Peyer's patch (tissue), 4 donors: ENCODE results near the gene MYL6B. TPM values are rescaled to one million over a fixed set of nuclear protein-coding genes. Genes with fewer than 3 reads are reported as not detected.
"Not testable (repeated sequence)": the region's sequence is repeated elsewhere in the genome, so short reads cannot be mapped to it uniquely, and the experiment has no call there.

ENCODE experiments used
- DNase-seq, 3 donors: peaks; one replicate each; pipeline ENCODE4 v3.0.0-alpha.2; 2017 to 2019
- H3K27ac ChIP-seq, 4 donors: fragments of 200-600 bp; sonication (generic); one replicate each; pipeline ENCODE4 v1.5.1; 2016 to 2019
- H3K27me3 ChIP-seq, 2 donors: fragments of 200-600 bp; sonication (generic); one replicate each; pipeline ENCODE4 v1.5.1; 2019
- H3K36me3 ChIP-seq, 3 donors: fragments of 200-600 bp; sonication (generic); one replicate each; pipeline ENCODE4 v1.5.1; 2016 to 2019
- H3K4me1 ChIP-seq, 4 donors: fragments of 200-600 bp; sonication (generic); one replicate each; pipeline ENCODE4 v1.5.1; 2016 to 2019
- H3K4me3 ChIP-seq, 4 donors: fragments of 200-600 bp; sonication (generic); 1 replicate in 3 of 4; 2 replicates in 1 of 4; pipeline ENCODE4 v1.5.1; 2016 to 2019; ENCODE audit warnings: mild to moderate bottlenecking in 1 of 4
- H3K9me3 ChIP-seq, 4 donors: fragments of 200-600 bp; sonication (generic); one replicate each; pipeline ENCODE4 v1.5.1; 2016 to 2019; ENCODE audit warnings: mild to moderate bottlenecking in 1 of 4
- POLR2A ChIP-seq, 2 donors: fragments of 450-650 bp; IDR thresholded peaks; one replicate each; pipeline ENCODE4 v1.5.1; 2017; ENCODE audit warnings: antibody characterized with exemption in 2 of 2, mild to moderate bottlenecking in 2 of 2, moderate library complexity in 2 of 2
- total RNA-seq, 4 donors: library from RNA; depleted of rRNA; stranded (reverse); fragments of >200 nt; gene quantifications; one replicate each; pipeline ENCODE4 v1.1.0, GENCODE V29; 2016
- TF ChIP-seq, protein P1 (sequence below), 6 experiments: fragments of 450-650 bp in 4 of 6; fragments of 200-600 bp in 2 of 6; sonication (generic) in 1 of 6; IDR thresholded peaks; one replicate each; pipeline ENCODE4 v1.5.1; 2017 to 2019; ENCODE audit warnings: antibody characterized with exemption in 6 of 6, mild to moderate bottlenecking in 3 of 6, moderate library complexity in 1 of 6

The MYL6B gene
- total RNA-seq, 4 donors from 2014 or later, result 16.0 to 46.2 (median 21.3) TPM

DNA sequence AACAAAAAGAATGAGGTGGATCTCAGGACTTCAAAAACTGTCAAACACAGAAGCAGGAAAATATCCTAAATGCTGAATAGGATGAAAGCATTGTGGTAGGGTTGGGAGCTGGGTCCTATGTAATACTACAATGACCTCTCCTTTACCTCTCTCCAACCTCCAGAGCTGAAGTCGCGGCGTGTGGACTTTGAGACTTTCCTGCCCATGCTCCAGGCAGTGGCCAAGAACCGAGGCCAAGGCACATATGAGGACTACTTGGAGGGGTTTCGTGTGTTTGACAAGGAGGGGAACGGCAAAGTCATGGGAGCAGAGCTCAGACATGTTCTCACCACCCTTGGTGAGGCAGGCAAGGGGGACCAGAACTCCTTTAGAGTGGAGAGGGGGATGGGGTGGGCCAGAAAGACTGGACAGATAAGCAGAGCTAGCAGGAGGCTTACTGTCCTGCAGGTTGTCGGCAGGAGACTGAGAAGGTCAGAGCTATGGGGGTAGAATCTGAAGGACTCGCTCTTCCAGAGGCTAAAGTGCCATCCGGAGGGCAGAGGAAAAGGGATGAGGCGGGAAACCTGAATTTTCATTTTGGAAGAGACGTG lies 3.0 kb downstream of the MYL6B start:
- Histone ChIP-seq H3K9me3 (no peaks in the 10 kb centered on the region), H3K27ac (no peak overlapping the region), H3K4me3 (no peak overlapping the region), H3K27me3 (no peaks in the 10 kb centered on the region), H3K4me1 (peaks cover 0 to 35% (median 18%) of the 10 kb centered on the region in 4 donors), H3K36me3 (peaks cover 0 to 10% (median 0%) of the 10 kb centered on the region in 3 donors)
- TF ChIP-seq POLR2A (IDR thresholded peaks at IDR 0.05), result no peak
- TF ChIP-seq, protein P1, sequence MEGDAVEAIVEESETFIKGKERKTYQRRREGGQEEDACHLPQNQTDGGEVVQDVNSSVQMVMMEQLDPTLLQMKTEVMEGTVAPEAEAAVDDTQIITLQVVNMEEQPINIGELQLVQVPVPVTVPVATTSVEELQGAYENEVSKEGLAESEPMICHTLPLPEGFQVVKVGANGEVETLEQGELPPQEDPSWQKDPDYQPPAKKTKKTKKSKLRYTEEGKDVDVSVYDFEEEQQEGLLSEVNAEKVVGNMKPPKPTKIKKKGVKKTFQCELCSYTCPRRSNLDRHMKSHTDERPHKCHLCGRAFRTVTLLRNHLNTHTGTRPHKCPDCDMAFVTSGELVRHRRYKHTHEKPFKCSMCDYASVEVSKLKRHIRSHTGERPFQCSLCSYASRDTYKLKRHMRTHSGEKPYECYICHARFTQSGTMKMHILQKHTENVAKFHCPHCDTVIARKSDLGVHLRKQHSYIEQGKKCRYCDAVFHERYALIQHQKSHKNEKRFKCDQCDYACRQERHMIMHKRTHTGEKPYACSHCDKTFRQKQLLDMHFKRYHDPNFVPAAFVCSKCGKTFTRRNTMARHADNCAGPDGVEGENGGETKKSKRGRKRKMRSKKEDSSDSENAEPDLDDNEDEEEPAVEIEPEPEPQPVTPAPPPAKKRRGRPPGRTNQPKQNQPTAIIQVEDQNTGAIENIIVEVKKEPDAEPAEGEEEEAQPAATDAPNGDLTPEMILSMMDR (IDR thresholded peaks at IDR 0.05), result no peak
- peak in 1 of 3 donors; percentile 59 for DNase-seq

- not testable (repeated sequence) for DNase-seq, H3K9me3 ChIP-seq, H3K27me3 ChIP-seq
- Histone ChIP-seq H3K27ac (peak overlapping the region; percentile 91 to 100 (median 97)), H3K4me3 (peak overlapping the region; percentile 62 to 96 (median 80)), H3K36me3 (peaks cover 0 to 22% (median 0%) of the 10 kb centered on the region in 3 donors), H3K4me1 (peaks cover 4 to 43% (median 24%) of the 10 kb centered on the region in 4 donors)
Observed at GRCh38 chr12:56156464-56157200, 4.2 kb downstream of the MYL6B start.

DNA sequence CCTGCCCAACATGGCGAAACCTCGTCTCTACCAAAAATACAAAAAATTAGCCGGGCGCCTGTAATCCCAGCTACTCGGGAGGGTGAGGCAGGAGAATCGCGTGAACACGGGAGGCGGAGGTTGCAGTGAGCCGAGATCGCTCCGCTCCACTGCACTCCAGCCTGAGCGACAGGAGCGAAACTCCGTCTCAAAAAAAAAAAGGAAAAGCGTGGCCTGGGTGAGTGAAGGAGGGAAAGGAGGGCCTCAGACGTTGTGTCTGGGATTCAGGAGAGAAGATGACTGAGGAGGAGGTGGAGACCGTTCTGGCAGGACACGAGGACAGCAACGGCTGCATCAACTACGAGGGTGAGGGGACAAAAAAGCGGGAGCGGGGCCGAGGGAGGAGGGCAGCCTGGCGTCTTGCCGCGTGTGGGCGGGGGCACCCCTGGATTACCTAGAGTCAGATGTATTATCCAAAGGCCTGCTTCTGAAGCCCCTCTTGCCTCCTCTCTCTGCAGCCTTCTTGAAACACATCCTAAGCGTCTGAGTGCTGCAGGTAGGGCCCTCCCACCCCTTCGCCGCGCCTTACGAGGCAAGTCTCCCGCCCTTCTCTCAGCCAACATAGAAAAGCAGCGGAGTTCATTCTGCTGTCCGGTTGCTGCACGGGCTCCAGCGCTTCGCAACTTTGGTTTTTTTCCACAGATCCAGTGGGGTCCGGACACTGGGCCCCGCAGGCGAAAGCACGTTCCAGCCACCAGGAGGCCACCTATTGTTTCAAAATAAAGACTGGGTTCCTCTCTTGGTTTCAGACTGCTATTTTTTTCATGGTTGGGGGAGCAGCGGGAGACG lies 5.0 kb downstream of the MYL6B start:
- Histone ChIP-seq H3K4me1 (peaks cover 4 to 49% (median 24%) of the 10 kb centered on the region in 4 donors), H3K9me3 (no peaks in the 10 kb centered on the region), H3K4me3 (peak overlapping the region; percentile 62 to 96 (median 80)), H3K27me3 (no peaks in the 10 kb centered on the region), H3K27ac (peak overlapping the region; percentile 91 to 100 (median 97)), H3K36me3 (peaks cover 0 to 30% (median 0%) of the 10 kb centered on the region in 3 donors)
- TF ChIP-seq POLR2A (IDR thresholded peaks at IDR 0.05), result peak; percentile 33 to 50
- TF ChIP-seq, protein P1 (IDR thresholded peaks at IDR 0.05), result peak; percentile 58 to 79 (median 64)
- peak; percentile 71 to 87 (median 82) for DNase-seq

GRCh38 chr12:56158029-56158925 lies 5.9 kb downstream of the MYL6B start, which contains the start of gene MYL6:
Gene MYL6 (plus strand): TSS chr12:56158359. CDS start chr12:56158402, 43 bp downstream.
- H3K4me3 ChIP-seq, result peak within 1 kb of the TSS; percentile 62 to 96 (median 80)
- peak; percentile 99 for TF ChIP-seq POLR2A (IDR thresholded peaks at IDR 0.05)
- TF ChIP-seq, protein P1 (IDR thresholded peaks at IDR 0.05), result peak in 1 of 6 experiments; percentile 3
- peaks cover 0 to 39% (median 0%) of the 10 kb centered on the region in 3 donors for H3K36me3 ChIP-seq
- no peaks in the 10 kb centered on the region for H3K9me3 ChIP-seq
- H3K4me1 ChIP-seq, result peaks cover 4 to 43% (median 19%) of the 10 kb centered on the region in 4 donors
- peak; percentile 91 to 99 (median 99) for DNase-seq
- H3K27me3 ChIP-seq, result no peaks in the 10 kb centered on the region
- H3K27ac ChIP-seq, result peak within 1 kb of the TSS; percentile 91 to 100 (median 97)

DNA sequence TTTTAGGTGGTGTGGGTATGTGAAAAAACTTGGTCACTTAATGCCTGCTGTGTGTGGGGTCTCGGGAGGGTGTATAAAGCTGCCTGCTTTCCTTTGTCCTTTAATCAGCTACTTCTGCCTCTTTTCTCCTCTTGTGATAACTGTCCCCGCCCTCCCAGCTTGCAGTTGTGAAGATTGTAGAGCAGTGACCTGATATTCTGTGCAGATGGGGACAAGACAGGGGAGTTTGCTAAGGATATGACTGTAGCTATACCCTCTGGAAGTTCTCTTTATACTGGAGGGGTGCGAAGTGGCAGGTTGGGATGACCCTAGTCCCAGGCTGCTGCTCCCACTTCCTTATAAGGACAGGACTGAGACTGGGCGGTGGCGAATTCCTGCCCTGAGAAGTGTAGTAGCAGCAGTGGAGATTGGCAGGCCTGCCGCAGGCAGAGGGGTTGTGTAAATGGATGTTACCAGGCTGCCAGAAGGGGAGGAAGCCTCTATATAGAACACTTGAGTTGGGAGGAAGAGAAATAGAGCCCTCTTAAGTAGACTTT lies 6.6 kb downstream of the MYL6B start:
- Histone ChIP-seq H3K36me3 (peaks cover 0 to 46% (median 0%) of the 10 kb centered on the region in 3 donors), H3K9me3 (no peaks in the 10 kb centered on the region), H3K27ac (peak overlapping the region; percentile 91 to 100 (median 97)), H3K27me3 (no peaks in the 10 kb centered on the region), H3K4me1 (peaks cover 4 to 41% (median 19%) of the 10 kb centered on the region in 4 donors), H3K4me3 (peak overlapping the region; percentile 62 to 96 (median 80))
- peak; percentile 71 to 89 (median 79) for DNase-seq
- TF ChIP-seq POLR2A (IDR thresholded peaks at IDR 0.05), result peak; percentile 61 to 74
- TF ChIP-seq, protein P1 (IDR thresholded peaks at IDR 0.05), result no peak
